Measurements from ENCODE around the gene SLAMF9.

Gene SLAMF9

GRCh38 chr1:159953536-159954515 is at the start of gene SLAMF9:
Gene SLAMF9, minus strand, starts transcription at chr1:159954237. Its CDS starts 100 bp downstream, at chr1:159954137.
- FAIRE-seq, result no peak

GRCh38 chr1:160001440-160001839 is 47.4 kb upstream of the SLAMF9 start:
- no peak for FAIRE-seq

GRCh38 chr1:159999204-159999603 is 45.2 kb upstream of the SLAMF9 start:
- FAIRE-seq, result no peak

GRCh38 chr1:159996653-159997052 is 42.6 kb upstream of the SLAMF9 start:
- FAIRE-seq, result no peak

GRCh38 chr1:159994896-159995295 is 40.9 kb upstream of the SLAMF9 start:
- FAIRE-seq, result no peak

GRCh38 chr1:159993911-159994310 is 39.9 kb upstream of the SLAMF9 start:
- no peak for FAIRE-seq

- no peak for FAIRE-seq
Observed at GRCh38 chr1:159992161-159992560, 38.1 kb upstream of the SLAMF9 start.

GRCh38 chr1:159991513-159991912 is 37.5 kb upstream of the SLAMF9 start:
- FAIRE-seq, result peak; percentile 33

- no peak for FAIRE-seq
Observed at GRCh38 chr1:159990005-159990404, 36.0 kb upstream of the SLAMF9 start.

GRCh38 chr1:159989581-159989980 is 35.5 kb upstream of the SLAMF9 start:
- no peak for FAIRE-seq

- no peak for FAIRE-seq
Observed at GRCh38 chr1:159988006-159988405, 34.0 kb upstream of the SLAMF9 start.

- FAIRE-seq, result no peak
Observed at GRCh38 chr1:159987186-159987585, 33.1 kb upstream of the SLAMF9 start.

- FAIRE-seq, result no peak
Observed at GRCh38 chr1:159986531-159986930, 32.5 kb upstream of the SLAMF9 start.

GRCh38 chr1:159986093-159986492 is 32.1 kb upstream of the SLAMF9 start:
- FAIRE-seq, result no peak

- no peak for FAIRE-seq
Observed at GRCh38 chr1:159985473-159985872, 31.4 kb upstream of the SLAMF9 start.

GRCh38 chr1:159983681-159984080 is 29.6 kb upstream of the SLAMF9 start:
- FAIRE-seq, result no peak

- no peak for FAIRE-seq
Observed at GRCh38 chr1:159982280-159982679, 28.2 kb upstream of the SLAMF9 start.

GRCh38 chr1:159981351-159982055 is 27.5 kb upstream of the SLAMF9 start:
- no peak for FAIRE-seq

GRCh38 chr1:159980786-159981185 is 26.7 kb upstream of the SLAMF9 start:
- FAIRE-seq, result no peak

GRCh38 chr1:159980076-159980475 is 26.0 kb upstream of the SLAMF9 start:
- FAIRE-seq, result no peak

GRCh38 chr1:159979257-159979656 is 25.2 kb upstream of the SLAMF9 start:
- FAIRE-seq, result no peak

GRCh38 chr1:159978107-159978398 is 24.0 kb upstream of the SLAMF9 start:
- no peak for FAIRE-seq

GRCh38 chr1:159977364-159978106 is 23.5 kb upstream of the SLAMF9 start:
- FAIRE-seq, result no peak

Measured in colon (tissue), 2 donors.